GM21737 (cell line): ENCODE measurements around the gene BCL6.

Source experiments
- ATAC-seq: cut with Tn5 transposase; IDR thresholded peaks from one replicate; pipeline ENCODE4 v1.9.1; 2021; ENCODE audit warnings: mild to moderate bottlenecking, moderate library complexity; ENCODE audit not compliant: unreplicated experiment

BCL6 gene

GRCh38 chr3:187719628-187720336 is 25.5 kb downstream of the BCL6 start:
- no peak for ATAC-seq

DNA sequence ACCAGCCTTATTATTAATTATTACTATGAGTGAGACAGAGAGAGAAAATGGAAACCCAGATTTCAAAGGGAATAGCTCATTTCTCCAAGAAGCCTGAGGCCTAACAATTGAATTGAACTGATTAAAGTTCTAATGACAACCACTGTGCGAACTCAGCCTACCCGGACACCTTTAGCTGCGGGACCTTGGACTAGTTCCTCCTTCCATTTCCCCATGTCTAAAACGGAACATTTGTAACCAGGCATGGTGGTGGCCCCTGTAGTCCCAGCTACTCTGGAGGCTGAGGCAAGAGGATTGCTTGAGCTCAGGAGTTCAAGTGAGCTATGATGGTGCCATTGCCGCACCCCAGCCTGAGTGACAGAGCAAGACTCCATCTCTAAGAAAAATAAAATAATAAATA is 26.5 kb downstream of the BCL6 start:
- no peak for ATAC-seq

GRCh38 chr3:187717572-187717971 is 27.7 kb downstream of the BCL6 start:
- no peak for ATAC-seq

DNA sequence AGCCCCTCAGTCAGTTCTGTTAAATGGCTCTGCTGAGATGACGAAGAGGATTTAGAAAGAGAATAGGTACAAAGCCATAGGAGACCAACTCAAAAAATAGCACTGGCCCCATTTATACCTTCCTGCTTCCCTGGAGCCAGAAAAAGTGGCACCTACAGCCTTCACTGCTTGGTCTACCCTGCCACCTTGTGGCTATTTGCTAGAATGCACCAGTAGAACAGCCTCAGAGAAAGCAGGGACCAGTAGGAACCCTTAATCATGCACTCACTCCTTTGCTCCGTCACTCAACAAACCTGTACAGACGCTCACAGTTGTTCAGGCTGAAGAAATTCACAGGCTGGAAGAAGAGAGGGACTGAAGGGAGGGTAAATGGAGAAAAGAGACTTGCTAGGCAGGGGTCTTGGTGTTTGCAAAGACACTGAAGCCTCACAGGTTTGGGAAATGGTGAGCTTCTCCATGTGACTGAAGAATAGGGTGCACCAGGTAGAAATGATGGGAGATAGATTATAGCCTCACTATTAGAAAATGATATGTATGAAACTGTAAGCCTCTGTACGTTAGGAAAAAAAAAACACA is 30.8 kb downstream of the BCL6 start:
- peak; percentile 88 for ATAC-seq

DNA sequence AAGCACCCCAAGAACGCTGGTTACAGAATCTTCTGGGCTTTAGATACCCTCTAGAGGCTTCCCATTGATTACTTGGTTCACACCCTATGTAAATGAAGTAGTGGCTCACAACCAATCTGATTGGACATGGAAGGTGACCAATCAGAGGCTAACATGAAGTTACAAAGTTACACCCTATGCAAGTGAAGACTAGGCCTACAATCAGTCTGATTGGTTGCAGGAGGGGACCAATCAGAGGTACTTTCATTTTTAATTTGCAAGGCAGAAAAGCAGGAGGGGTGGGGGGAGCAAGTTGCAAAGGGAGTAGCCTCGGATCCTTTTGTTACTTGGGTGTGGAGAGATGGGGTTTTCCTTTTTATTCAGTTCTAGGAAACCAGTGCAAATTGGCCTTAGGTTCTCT is 31.8 kb downstream of the BCL6 start:
- no peak for ATAC-seq

DNA sequence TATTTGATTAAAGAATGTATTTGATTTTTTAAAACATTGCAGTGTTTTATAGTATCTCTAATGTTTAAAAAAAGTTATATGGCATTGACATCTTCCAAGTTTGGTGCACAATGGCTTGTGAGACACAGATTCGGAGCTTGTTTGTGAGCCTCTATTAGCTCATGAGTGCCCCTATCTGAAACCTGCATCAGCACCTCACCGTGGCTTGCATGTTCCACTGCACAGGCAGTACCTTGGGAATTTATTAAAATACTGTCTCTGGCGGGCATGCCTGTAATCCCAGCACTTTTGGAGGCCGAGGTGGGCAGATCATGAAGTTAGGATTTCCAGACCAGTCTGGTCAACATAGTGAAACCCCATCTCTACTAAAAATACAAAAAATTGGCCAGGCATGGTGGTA is 36.1 kb downstream of the BCL6 start:
- no peak for ATAC-seq

DNA sequence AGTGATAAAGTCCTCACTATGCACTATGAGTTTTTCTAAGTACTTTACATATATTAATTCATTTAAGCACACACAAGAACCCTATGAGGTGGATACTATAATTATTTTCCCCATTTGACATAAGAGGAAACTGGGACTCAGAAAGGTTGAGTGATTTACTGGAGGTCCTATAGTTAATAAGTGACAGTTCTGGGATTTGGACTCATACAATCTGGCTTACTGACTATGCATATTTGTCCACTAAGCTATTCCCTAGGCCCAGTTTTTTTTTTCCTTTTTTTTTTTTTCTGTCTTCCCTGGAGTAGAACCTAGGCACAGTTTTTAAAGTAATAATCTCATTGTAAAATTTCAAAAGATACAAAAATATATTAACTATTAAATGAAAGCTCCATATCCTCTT is 36.6 kb downstream of the BCL6 start:
- no peak for ATAC-seq

DNA sequence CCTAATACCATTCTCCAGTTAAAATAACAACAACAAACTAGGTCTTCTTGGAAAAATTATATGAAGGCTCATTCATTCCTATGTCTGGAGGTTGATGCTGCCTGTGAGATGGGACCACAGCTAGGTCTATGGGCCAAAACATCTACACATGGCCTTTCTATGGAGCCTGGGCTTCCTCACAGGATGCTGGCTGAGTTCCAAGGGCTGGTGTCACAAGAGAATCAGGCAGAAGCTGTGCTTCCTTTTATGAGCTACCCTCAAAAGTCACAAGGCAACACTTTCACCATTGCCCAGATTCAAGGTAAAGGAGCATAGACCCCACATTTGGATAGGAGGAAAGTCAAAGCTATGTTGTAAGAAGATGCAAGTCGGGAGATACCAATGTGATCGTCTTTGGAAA is 38.3 kb downstream of the BCL6 start:
- no peak for ATAC-seq

DNA sequence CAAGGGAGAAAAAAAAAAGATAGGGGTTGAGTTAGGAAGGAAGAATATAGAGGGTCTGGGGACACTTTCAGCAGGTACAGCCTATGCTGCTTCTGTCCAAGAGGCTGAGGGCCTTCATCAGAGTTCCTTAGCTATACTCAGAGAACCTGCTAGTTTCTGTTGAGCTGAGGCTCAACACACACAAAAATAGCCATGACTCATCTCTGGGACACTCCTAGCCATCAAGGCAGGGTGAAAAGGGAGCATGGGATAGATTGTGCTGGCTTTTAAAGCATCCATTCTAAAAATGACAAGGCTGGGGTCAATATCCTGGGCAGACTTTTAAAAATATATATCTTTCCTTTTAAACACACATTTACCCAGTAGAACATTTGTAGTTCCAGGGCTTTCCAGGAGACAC is 40.1 kb downstream of the BCL6 start:
- ATAC-seq: no peak

DNA sequence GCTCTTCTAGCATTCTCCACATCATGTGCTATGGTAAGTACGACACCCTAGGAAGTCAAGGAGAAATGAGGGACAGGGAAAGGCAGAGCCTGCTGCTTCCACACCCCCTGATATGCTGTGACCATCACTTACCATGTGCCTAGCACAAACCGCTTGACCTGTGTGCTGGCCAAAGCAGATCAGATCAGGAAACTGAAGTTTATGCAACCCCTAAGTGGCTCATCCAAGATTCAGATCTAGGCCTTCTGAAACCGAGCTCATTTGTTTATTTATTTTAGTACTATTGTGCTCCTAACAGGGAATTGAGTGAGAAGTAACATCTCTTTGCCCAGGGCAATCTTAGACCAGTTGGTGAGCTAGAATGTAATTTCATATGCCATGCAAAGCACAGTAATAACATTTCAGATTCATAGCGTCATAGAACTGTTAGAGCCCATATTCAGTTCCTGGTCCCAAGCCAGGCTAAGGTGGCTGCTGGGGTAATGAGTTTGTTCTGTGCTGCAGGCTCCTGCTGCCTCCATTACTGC is 42.7 kb downstream of the BCL6 start, which contains the start of gene RTP2:
TSS of gene RTP2 (minus strand) at position 51 of the 527 bp plus-strand sequence. CDS start 429 bp downstream, outside the sequence.
- ATAC-seq: no peak

GRCh38 chr3:187700249-187700648 is 45.0 kb downstream of the BCL6 start:
- ATAC-seq: no peak

DNA sequence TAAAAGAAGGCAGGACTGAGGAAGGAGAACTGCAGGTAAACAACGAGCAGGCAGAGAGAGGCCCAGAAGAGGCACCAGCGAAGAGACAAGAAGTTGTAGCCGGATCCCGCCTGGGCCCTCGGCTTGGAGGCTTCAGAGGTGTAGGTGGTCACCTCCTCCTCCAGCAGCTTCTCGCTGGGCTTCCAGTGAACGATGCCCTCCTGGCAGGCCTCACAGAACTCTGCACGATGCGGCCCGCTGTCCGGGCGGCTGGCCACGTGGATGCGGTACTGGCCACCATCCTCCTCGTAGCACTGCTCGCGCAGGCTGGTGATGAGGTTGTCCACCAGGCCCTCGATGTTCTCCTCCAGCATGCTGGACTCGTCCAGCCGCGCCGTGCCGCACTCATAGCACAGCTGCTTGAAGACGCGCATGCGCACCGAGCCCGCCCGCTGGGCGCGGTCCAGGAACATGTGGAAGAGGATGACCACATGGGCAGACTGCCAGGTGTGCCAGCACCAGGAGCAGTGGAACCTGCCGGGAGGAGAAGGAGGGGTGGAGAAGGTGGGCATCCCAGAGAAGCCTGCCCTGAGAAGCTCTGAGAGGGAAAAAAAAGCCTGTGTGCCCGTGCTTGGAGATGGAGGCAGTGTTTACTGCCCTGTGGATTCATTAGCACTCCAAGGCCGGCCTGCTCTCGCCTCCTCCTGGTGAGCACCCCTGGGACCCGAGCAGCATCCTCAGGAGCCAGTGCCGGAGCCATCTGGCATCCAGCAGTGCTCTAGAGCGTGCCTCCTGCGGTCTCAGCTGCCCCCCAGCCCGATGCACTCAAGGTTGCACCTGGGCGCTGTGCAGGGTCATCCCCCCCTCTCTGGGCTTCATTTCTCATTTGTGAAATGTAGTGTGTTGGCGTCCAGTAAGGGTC is 46.5 kb downstream of the BCL6 start:
- ATAC-seq: no peak

DNA sequence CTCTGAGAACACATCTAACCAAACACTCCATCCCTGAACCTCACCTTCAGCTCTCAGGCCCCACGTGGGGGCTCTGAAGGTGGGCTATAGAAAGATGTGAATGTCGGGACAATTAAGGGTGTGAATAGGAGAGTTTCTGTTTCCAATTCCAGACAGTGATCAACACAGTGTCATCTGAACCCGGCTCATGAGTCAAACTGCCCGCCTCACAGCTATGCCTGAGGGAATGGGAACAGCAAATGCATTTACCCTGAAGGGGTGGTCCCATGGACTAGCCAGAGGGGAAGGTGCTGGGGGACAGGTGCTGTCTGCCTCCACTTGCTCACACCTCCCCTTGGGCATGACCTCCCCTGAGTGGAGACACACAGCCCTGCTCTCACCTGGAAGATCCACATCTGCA is 49.2 kb downstream of the BCL6 start:
- ATAC-seq: no peak

DNA sequence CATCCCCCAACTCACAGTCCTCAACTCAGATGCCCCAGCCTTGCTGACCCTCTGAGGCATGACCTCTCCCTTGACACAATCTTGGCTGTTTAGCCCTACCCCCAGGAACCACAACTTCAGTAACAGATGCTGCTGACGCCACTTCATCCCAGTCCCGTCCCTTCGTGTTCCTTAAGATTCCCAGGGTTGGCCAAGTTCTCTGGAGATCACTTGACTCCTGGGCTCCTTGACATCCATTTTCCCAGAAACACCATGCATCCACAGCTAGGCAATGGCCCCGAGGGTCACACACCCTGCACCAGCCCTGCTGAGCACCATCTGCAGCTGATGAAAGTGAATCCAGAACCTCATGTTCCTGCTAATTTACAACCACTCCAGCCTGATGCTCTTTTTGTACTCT is 49.8 kb downstream of the BCL6 start:
- no peak for ATAC-seq

- no peak for ATAC-seq
Observed at GRCh38 chr3:187694801-187695200, 50.5 kb downstream of the BCL6 start.

GRCh38 chr3:187693431-187693830 is 51.8 kb downstream of the BCL6 start:
- ATAC-seq: no peak

DNA sequence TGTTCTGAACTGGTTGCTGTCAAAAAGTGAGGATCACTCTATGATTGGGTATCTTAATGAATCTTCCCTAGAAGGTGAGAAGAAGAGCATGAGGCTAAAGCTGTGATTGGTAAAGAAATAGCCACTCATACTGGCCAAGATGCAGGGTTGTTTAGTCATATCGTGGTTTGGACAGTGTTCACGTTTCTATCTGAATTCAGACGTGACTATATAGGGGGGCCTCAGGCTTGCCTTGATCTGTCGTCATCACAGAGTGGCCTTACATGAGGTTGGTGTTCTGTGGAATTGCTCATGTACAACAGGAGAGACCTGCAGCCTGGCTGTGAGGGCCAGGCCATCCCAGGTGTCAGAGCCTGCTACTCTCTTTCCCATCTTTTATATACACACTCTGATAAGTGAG is 55.3 kb downstream of the BCL6 start:
- no peak for ATAC-seq

DNA sequence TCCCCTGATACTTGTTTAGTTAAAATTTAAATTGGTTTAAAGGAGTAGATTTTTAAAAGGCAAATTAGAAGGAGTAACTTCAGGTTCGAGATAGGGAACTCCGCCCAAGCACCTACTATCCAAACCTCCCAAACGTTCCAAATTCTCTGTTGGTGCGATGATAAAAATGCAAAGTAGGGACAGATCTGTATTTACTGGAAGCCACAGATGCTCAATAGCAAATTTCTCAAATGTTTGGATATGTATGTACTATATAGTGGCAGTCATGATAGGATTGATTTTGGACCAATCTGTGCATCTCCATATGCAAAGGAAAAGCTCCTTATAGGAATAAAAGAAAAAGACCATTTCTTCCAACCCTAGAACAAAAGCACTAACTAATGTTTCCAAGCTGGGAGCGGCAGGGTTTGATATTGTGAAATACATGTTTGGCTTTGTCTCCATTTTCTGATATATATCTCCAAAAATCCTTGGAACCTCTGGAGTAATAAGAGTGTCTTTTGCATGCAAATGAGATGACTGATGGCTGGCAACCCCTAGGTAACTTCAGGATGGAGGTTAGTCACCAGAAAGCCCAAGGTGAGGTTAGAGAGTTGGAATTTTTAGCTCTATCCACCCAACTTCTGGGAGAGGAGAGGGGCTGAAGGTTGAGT is 58.5 kb downstream of the BCL6 start:
- no peak for ATAC-seq

DNA sequence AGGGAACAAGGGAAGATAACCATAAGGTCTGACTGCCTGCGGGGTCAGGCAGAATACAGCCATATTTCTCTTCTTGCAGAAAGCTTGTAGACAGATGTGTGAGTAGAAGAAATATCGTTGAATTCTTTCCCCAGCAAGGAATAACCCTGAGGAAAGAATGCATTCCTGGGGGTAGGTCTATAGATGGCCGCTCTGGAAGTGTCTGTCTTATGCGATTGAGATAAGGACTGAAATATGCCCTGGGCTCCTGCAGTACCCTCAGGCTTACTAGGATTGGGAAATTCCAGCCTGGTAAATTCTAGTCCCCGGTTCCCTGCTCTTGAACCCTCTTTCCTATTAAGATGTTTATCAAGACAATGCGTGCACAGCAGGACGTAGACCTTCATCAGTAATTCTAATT is 59.3 kb downstream of the BCL6 start:
- no peak for ATAC-seq

GRCh38 chr3:187684880-187685279 is 60.4 kb downstream of the BCL6 start:
- no peak for ATAC-seq

DNA sequence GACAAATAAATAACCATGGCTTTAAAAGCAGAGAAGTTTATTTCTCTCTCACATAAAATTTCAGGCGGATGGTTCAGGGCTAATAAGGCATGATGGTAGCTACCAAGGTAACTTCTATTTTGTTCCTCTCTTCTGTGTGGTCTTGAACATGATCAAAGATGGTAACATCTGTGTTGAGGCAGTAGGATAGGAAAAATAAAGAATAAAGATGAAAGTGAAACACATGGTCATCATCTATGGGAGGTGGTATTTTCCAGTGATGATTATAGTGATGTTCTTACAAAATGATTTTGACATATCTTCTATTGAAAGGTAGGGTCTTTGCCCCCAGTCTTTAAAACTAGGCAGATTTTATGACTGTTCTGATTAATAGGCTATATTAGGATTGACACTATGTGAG is 60.8 kb downstream of the BCL6 start:
- ATAC-seq: no peak
